ENCODE measurements around the gene DAW1.
"Not testable (repeated sequence)": the region's sequence is repeated elsewhere in the genome, so short reads cannot be mapped to it uniquely, and the experiment has no call there.

DAW1 gene

DNA sequence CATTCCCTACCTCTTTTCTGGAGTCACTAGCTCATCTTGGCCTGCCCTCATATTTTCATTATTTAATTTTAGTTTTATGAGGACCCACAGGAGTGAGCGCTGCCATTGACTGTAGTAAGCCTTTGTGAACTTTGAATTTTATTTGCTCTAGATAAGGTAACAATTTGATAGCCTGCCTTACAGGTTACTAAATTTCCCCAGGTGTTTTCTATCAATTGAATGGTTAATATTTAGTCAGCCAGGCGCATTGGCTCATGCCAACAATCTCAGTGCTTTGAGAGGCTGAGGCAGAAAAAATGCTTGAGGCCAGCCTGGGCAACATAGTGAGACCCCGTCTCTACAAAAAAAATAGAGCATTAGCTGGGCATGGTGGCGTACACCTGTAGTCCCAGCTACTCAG is 50.2 kb downstream of the DAW1 start:
- DNase-seq: no peak

DNA sequence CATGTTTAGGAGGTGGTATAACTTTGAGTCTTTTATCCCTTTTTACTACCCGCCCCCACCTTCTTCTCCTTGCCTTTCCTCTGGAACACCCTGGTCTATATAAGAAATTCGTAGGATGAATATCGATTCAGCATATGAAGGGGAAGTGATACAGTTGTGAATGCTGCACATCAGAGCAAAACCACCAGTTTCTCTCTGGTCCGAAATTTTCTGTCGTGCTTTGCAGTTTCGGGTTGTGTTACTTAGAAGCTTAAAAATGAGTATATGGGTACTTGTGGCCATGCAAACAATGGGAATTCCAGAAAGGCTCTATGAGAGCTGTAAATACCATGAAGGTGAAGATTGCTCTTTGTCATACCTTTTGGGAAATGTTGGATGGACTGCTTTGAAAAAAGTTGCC is 60.6 kb downstream of the DAW1 start:
- no peak for DNase-seq

DNA sequence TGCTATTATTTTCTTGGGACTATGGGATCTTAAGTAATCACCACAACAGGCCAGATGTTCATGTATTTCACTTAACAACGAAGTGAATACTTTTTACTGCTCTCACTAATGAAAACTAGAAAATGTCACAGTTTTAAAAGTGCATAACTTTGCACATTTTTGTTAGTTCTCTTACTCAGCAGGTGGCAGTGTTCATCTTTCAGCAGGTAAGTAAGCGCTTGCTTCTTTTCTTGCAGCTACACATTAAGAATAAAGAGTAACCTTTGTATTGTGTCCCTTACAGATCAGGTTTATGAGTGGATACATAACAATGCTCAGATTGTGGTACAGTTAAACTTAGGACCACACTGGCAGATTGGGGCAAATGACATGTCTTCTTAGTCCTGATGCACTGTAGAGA is 61.0 kb downstream of the DAW1 start:
- DNase-seq: no peak

GRCh38 chr2:227933884-227934283 is 62.5 kb downstream of the DAW1 start:
- DNase-seq: no peak

DNA sequence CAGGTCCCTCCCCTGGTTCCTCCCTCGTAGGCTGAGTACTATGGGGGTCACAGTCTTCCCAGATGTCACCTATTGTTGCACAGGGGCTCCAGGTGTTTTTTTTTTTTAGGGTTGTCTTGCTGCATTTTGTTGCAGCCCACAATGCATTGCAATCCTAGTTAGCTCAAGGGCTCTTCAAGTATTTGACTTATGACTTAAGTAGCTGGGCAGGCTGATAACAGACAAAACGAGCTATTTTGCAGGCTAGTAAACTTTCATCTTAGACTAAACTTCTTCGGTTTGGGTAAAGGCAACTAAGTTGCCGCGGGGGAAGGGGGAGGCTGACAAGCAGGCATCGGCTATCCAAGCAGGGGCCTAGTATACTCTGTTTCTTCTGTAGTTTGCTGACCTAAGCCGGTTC is 64.8 kb downstream of the DAW1 start:
- DNase-seq: not testable (repeated sequence)

DNA sequence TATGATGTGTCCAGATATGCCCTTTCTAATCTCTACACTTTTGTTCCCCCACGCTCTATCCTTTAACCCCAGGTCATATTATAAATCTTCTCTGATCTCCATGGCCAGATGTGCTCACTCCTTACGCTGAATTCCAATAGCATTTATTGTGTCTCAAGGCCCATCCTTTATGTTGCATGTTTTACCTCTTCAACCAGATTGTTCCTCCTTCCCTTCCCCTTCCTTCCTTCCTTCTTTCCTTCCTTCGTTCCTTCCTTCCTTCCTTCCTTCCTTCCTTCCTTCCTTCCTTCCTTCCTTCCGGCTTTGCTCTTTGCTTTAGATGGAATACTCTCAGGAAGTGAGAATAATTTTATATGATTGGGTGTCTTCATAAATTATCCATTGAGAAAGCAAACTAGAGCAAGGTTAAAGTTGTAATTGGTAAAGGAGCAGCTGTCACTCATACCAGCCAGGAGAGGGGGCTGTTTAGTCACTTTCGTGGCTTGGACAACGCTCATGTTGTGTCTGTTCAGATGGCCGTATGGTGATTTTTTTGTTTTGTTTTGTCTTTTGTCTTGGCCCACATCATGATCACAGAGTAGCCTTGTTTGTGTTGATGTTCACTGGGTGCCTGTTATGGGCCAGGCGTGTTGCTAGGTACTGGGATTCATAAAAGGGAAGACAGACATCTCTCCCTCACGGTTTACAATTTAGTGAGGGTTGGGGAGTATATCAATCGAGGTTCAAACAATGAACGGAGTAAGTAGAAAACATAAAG is 68.0 kb downstream of the DAW1 start:
- no peak for DNase-seq

GRCh38 chr2:227942021-227942420 is 70.6 kb downstream of the DAW1 start:
- no peak for DNase-seq

DNA sequence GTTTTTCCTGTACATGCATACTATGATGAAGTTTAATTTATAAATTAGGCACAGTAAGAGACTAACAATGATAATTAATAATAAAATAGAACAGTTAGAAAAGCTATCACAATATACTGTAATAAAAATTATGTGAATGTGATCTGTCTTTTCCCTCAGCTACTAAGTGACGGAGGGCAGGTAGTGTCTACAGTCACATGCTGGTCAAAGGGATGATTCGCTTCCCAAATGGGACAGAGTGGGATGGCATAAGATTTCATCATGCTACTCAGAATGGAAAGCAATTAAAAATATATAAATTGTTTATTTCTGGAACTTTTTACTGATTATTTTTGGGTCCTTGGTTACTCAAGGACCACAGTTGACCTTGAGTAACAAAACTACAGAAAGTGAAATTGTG is 71.5 kb downstream of the DAW1 start:
- DNase-seq: no peak

GRCh38 chr2:227960317-227960716 is 88.9 kb downstream of the DAW1 start:
- no peak for DNase-seq

DNA sequence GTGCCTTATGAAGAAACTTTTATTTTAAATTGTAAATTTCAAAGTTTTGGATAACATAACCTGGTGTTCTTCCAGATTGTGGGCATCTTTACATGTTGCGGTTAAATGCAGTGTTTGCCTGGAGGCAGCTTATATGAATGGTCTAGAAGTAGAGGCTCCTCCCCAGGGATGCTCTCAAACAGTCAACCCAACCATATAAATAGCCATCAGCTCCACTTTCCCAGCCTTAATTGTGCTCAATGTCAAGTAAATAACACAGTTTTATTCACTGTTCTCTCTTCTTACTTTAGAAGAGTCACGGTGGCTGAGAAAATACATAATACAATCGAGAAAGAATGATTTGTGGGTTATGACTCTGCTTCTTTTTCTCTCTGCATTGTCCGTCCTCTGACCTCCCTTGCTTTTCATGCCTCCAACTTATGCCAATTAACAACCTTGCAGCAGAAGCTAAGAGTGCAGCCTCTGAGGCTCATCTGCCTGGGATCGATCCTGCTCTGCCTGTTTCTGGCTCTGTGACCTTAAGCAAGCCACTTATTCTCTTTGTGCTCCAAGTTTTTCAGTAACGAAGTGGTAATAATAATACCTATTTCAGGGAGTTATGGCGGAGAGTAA is 100.3 kb downstream of the DAW1 start:
- no peak for DNase-seq

DNA sequence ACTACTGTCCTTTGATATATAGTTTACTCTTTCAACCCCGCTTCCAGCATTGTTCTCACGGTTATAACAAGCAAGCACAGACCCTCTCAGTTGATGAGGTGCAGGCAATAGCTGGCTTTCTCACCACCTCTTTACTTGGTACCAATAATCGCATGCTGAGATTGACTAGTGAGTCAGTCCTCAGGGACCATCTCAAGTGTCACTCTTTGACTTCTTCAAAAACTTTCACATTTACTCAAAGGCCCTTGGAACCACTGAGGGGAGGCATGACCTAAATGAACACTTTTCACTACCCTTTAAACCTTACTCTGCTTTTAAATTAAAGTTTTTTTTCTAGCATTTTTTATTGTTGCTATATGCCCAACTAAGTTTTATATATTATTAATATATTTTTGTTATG is 101.8 kb downstream of the DAW1 start:
- DNase-seq: no peak
